GM23338 (cell line): ENCODE measurements around the gene TARS3.

ENCODE experiments used
- EZH2 ChIP-seq: fragments of 200-600 bp; sonication (generic); IDR thresholded peaks from one replicate; pipeline ENCODE4 v1.8.0; 2017; ENCODE audit warnings: antibody characterized with exemption, mild to moderate bottlenecking, low read depth; ENCODE audit not compliant: unreplicated experiment
- POLR2AphosphoS5 ChIP-seq: IDR thresholded peaks from 2 replicates; pipeline ENCODE4 v1.6.1; 2016; ENCODE audit warnings: antibody characterized with exemption, low read depth
- REST ChIP-seq: IDR thresholded peaks from one replicate; pipeline ENCODE4 v1.6.1; 2018; ENCODE audit warnings: antibody characterized with exemption; ENCODE audit not compliant: unreplicated experiment
- TF ChIP-seq, protein P1 (sequence below), 2 experiments: fragments of 200-600 bp in 1 of 2; sonication (generic) in 1 of 2; conservative IDR thresholded peaks; 2 replicates each; pipeline versions ENCODE4 v1.5.1 to v1.6.1; 2016 to 2017; ENCODE audit warnings: antibody characterized with exemption in 2 of 2, low read depth in 2 of 2, mild to moderate bottlenecking in 2 of 2, moderate library complexity in 1 of 2

GRCh38 chr15:101652786-101653430, 71.4 kb downstream of the TARS3 start:
- TF ChIP-seq, protein P1, sequence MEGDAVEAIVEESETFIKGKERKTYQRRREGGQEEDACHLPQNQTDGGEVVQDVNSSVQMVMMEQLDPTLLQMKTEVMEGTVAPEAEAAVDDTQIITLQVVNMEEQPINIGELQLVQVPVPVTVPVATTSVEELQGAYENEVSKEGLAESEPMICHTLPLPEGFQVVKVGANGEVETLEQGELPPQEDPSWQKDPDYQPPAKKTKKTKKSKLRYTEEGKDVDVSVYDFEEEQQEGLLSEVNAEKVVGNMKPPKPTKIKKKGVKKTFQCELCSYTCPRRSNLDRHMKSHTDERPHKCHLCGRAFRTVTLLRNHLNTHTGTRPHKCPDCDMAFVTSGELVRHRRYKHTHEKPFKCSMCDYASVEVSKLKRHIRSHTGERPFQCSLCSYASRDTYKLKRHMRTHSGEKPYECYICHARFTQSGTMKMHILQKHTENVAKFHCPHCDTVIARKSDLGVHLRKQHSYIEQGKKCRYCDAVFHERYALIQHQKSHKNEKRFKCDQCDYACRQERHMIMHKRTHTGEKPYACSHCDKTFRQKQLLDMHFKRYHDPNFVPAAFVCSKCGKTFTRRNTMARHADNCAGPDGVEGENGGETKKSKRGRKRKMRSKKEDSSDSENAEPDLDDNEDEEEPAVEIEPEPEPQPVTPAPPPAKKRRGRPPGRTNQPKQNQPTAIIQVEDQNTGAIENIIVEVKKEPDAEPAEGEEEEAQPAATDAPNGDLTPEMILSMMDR (conservative IDR thresholded peaks at IDR 0.05; ENCODE audit: low read depth in 2 of 2), result no peak
- no peak for TF ChIP-seq REST
- TF ChIP-seq EZH2, result no peak
- no peak for TF ChIP-seq POLR2AphosphoS5
